ENCODE measurements around the gene PHF21B. TPM values are rescaled to one million over a fixed set of nuclear protein-coding genes. Genes with fewer than 3 reads are reported as not detected.

The PHF21B gene
- total and polyA plus RNA-seq, 2 donors (not counting 3 experiments of a cell fraction or from before 2014, with no cell fraction given) = not detected

- H3K4me2 ChIP-seq (ENCODE audit: insufficient read depth, low read length) = no peak overlapping the region
- TF ChIP-seq JUN (IDR thresholded peaks at IDR 0.05; ENCODE audit: borderline replicate concordance, insufficient read depth, insufficient read length, low read depth) = no peak
- TF ChIP-seq POLR2A (IDR thresholded peaks at IDR 0.05; ENCODE audit: low read depth, low read length) = no peak
- no peak for TF ChIP-seq CTCF (IDR thresholded peaks at IDR 0.05; ENCODE audit: extremely low read depth in 1 of 2, insufficient read depth in 1 of 2, low read depth in 1 of 2, low read length in 2 of 2)
- TF ChIP-seq POLR2AphosphoS5 (IDR thresholded peaks at IDR 0.05; ENCODE audit: insufficient read depth, low read depth, low read length) = no peak
- TF ChIP-seq EZH2 (IDR thresholded peaks at IDR 0.05; ENCODE audit: borderline replicate concordance, low read depth, low read length, severe bottlenecking) = no peak
- TF ChIP-seq GATA2 (IDR thresholded peaks at IDR 0.05; ENCODE audit: insufficient read depth, insufficient read length, low read depth, low read length) = no peak
- no peak for TF ChIP-seq MAX (IDR thresholded peaks at IDR 0.05; ENCODE audit: insufficient read depth, insufficient read length)
- TF ChIP-seq MYC (IDR thresholded peaks at IDR 0.05; ENCODE audit: low read depth, low read length) = no peak
- no peak for TF ChIP-seq FOS (IDR thresholded peaks at IDR 0.05; ENCODE audit: borderline replicate concordance, insufficient read depth, low read length)
- H3K9me1 ChIP-seq (replicated peaks; ENCODE audit: control insufficient read depth, extremely low read depth, insufficient read depth, low read length) = no peaks in the 10 kb centered on the region
- no peak overlapping the region for H3K9ac ChIP-seq (replicated peaks; ENCODE audit: extremely low read depth, insufficient read depth, low read length)
- ChIA-PET POLR2A (no interaction called here), CTCF (no interaction called here)
- H3K36me3 ChIP-seq (ENCODE audit: control insufficient read depth in 2 of 2, extremely low read depth in 1 of 2, insufficient read depth in 2 of 2, low read length in 2 of 2) = no peaks in the 10 kb centered on the region
- H3K4me3 ChIP-seq (replicated peaks in 1 of 3; ENCODE audit: insufficient read depth in 1 of 3, low read depth in 1 of 3, low read length in 3 of 3) = no peak overlapping the region
- DNase-seq (ENCODE audit: low read depth, low spot score) (no peak), FAIRE-seq (no peak)
- no peaks in the 10 kb centered on the region for H3K79me2 ChIP-seq (ENCODE audit: control insufficient read depth, insufficient read depth, low read length)
- H3K27ac ChIP-seq (ENCODE audit: insufficient read depth, low read depth, low read length) = no peak overlapping the region
- intact Hi-C loops (cut with micrococcal nuclease) (no loop called here), dilution Hi-C loops (cut with MboI; ENCODE audit: extremely low pct_ligation_motif_present, low sequenced_read_pairs) (no loop called here)
- H4K20me1 ChIP-seq (replicated peaks; ENCODE audit: control insufficient read depth, extremely low read depth, insufficient read depth, low read length) = no peaks in the 10 kb centered on the region
- H3K4me1 ChIP-seq (ENCODE audit: control insufficient read depth, extremely low read depth, insufficient read depth, low read length) = no peaks in the 10 kb centered on the region
- no peaks in the 10 kb centered on the region for H3K9me3 ChIP-seq (replicated peaks; ENCODE audit: control insufficient read depth, insufficient read depth, low read length)
- no TSS peak for BruUV-seq (replicated peaks)
- no peak overlapping the region for H2AFZ ChIP-seq (ENCODE audit: low read depth, low read length)
- no peaks in the 10 kb centered on the region for H3K27me3 ChIP-seq (ENCODE audit: control insufficient read depth in 2 of 2, insufficient read depth in 2 of 2, low read length in 2 of 2)
Observed at GRCh38 chr22:45031629-45032403, 22.0 kb upstream of the PHF21B start.
